Erythroblast (primary cell): ENCODE results near the gene GFY.

ENCODE experiments used
- GATA1 ChIP-seq: IDR thresholded peaks from 2 replicates; pipeline ENCODE4 v1.6.1; 2011; ENCODE audit warnings: low read depth, mild to moderate bottlenecking, control low read depth, low read length, moderate library complexity
- POLR2A ChIP-seq: IDR thresholded peaks from 2 replicates; pipeline ENCODE4 v1.6.1; 2011; ENCODE audit warnings: mild to moderate bottlenecking, low read length

GRCh38 chr19:49409441-49410029 lies 15.7 kb upstream of the GFY start:
- TF ChIP-seq POLR2A (no peak), GATA1 (no peak)
